ENCODE measurements around the gene BHLHA9.

Gene BHLHA9

DNA sequence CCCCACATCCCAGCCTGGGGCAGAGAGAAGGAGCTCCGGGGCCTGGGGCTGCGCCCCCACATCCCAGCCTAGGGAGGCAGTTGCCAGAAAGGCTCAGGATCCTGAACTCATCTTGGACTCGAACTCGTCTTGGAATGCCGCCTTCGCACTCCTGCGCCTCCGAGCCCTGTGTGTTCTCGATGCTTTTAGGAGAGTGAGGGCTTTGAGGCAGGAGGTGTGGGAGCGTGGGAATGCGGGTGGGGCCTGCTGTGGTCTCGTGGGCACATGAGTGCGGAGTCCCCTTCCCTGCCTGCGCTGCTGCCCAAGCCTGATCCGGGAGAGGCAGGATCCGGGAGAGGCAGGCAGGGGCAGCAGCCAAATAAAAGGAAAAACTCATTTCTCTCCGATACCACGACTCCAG lies 1.2 kb downstream of the BHLHA9 start:
- Histone ChIP-seq H3K79me1 (ENCODE audit: low read length) (peaks cover 9% of the 10 kb centered on the region), H3K9me3 (ENCODE audit: insufficient read depth, low read depth, low read length) (peaks cover 4% of the 10 kb centered on the region), H2BK5ac (ENCODE audit: low read depth, low read length, poor library complexity) (no peak overlapping the region), H3K4ac (ENCODE audit: low read depth, low read length) (no peak overlapping the region), H4K8ac (ENCODE audit: low read depth, low read length) (no peak overlapping the region), H4K12ac (ENCODE audit: low read depth, low read length) (no peak overlapping the region), H2AFZ (ENCODE audit: insufficient read depth, low read length, poor library complexity) (no peak overlapping the region), H3K79me2 (ENCODE audit: control insufficient read depth, insufficient read depth, low read length, poor library complexity) (peaks cover 2% of the 10 kb centered on the region), H3K9ac (ENCODE audit: low read length) (no peak overlapping the region), H2BK120ac (ENCODE audit: insufficient read depth, low read length, poor library complexity) (no peak overlapping the region), H3K27ac (ENCODE audit: low read depth, low read length) (no peak overlapping the region), H2BK12ac (ENCODE audit: low read length) (no peak overlapping the region), H3K14ac (ENCODE audit: low read length) (no peak overlapping the region), H3K4me1 (ENCODE audit: control insufficient read depth in 1 of 2, insufficient read depth in 2 of 2, low read length in 2 of 2) (peaks cover 0 to 3% of the 10 kb centered on the region in 2 experiments), H4K91ac (ENCODE audit: low read depth, low read length) (no peak overlapping the region), H2AK5ac (ENCODE audit: low read length) (no peak overlapping the region), H3K27me3 (ENCODE audit: insufficient read depth, low read length) (no peaks in the 10 kb centered on the region), H3K4me3 (ENCODE audit: low read depth, low read length) (no peak overlapping the region), H3K23ac (ENCODE audit: low read length) (no peak overlapping the region), H3K36me3 (ENCODE audit: control insufficient read depth in 1 of 2, insufficient read depth in 2 of 2, low read length in 2 of 2) (no peaks in the 10 kb centered on the region), H3K4me2 (ENCODE audit: low read length) (no peak overlapping the region), H3K18ac (ENCODE audit: low read length) (no peak overlapping the region)
- no CpG with 5 or more reads among the region's 18 CpGs for WGBS (ENCODE audit: extremely low coverage, insufficient coverage, insufficient read length)
- no peak for DNase-seq

DNA sequence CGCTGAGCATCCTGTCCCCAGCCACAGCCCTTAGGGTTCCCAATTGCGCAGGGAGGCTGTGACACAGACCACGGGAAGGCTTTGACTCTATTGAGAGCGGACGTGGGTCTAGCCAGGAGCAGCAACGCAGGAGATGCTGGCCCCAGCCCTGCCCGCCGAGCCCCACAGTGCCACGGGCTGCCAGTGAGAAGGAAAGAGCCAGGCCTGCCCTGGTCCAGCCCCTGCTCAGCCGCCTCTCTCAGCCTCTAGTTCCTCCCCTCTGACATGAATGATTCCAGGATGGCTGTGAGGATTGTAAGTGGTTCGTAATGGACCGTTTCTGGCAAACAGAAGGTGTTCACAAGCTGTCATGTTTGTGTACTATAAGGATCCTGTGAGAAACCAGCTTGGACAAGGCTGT lies 2.5 kb downstream of the BHLHA9 start:
- H3K27me3 ChIP-seq (ENCODE audit: insufficient read depth, low read length) = no peaks in the 10 kb centered on the region
- H3K79me2 ChIP-seq (ENCODE audit: control insufficient read depth, insufficient read depth, low read length, poor library complexity) = peaks cover 2% of the 10 kb centered on the region
- no CpG with 5 or more reads among the region's 12 CpGs for WGBS (ENCODE audit: extremely low coverage, insufficient coverage, insufficient read length)
- DNase-seq = no peak
- no peak overlapping the region for H2BK5ac ChIP-seq (ENCODE audit: low read depth, low read length, poor library complexity)
- H3K9me3 ChIP-seq (ENCODE audit: insufficient read depth, low read depth, low read length) = peaks cover 4% of the 10 kb centered on the region
- no peak overlapping the region for H3K4me2 ChIP-seq (ENCODE audit: low read length)
- no peak overlapping the region for H4K8ac ChIP-seq (ENCODE audit: low read depth, low read length)
- peaks cover 9% of the 10 kb centered on the region for H3K79me1 ChIP-seq (ENCODE audit: low read length)
- H3K36me3 ChIP-seq (ENCODE audit: control insufficient read depth in 1 of 2, insufficient read depth in 2 of 2, low read length in 2 of 2) = no peaks in the 10 kb centered on the region
- H3K4ac ChIP-seq (ENCODE audit: low read depth, low read length) = no peak overlapping the region
- no peak overlapping the region for H3K27ac ChIP-seq (ENCODE audit: low read depth, low read length)
- no peak overlapping the region for H3K14ac ChIP-seq (ENCODE audit: low read length)
- no peak overlapping the region for H4K91ac ChIP-seq (ENCODE audit: low read depth, low read length)
- H3K4me1 ChIP-seq (ENCODE audit: control insufficient read depth in 1 of 2, insufficient read depth in 2 of 2, low read length in 2 of 2) = no peaks in the 10 kb centered on the region
- no peak overlapping the region for H2AK5ac ChIP-seq (ENCODE audit: low read length)
- H2AFZ ChIP-seq (ENCODE audit: insufficient read depth, low read length, poor library complexity) = no peak overlapping the region
- no peak overlapping the region for H3K18ac ChIP-seq (ENCODE audit: low read length)
- H3K9ac ChIP-seq (ENCODE audit: low read length) = no peak overlapping the region
- H4K12ac ChIP-seq (ENCODE audit: low read depth, low read length) = no peak overlapping the region
- H2BK120ac ChIP-seq (ENCODE audit: insufficient read depth, low read length, poor library complexity) = no peak overlapping the region
- H3K4me3 ChIP-seq (ENCODE audit: low read depth, low read length) = no peak overlapping the region
- no peak overlapping the region for H2BK12ac ChIP-seq (ENCODE audit: low read length)
- H3K23ac ChIP-seq (ENCODE audit: low read length) = no peak overlapping the region

DNA sequence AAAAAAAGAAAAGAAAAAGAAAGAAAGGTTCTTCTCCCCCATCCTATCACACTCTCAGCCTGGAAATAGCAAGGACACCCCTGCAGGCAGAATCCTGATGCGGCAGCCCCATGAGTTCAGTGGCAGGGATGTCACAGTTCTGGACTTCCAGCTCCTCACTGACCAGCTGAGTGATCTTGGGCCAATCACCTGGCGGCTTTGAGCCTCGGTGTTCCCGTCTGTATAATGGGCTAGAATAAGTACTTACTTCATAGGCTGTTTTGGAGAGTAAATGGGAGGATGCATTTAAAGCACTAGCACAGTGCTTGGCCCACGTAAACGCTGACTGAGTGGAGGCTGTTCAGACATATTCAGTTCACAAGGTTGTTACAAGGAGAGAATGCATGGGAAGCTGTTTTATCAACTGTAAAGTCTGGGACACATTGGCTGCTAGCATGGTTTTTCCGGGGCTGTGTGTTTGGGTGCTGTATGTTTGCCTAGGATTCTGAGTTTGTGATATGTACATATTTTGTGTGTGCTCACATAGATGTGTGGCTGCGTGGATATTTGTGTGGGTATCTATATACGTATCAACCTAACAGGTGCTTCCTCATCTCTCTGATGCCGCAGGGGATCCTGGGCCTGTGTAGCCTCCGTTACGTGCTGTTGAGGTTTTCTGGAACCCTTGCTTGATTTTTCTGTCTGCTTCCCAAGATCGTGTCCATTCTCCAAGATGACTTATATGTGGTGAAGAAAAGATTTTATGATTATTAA lies 3.4 kb downstream of the BHLHA9 start:
- H3K4me3 ChIP-seq (ENCODE audit: low read depth, low read length) = no peak overlapping the region
- H3K18ac ChIP-seq (ENCODE audit: low read length) = no peak overlapping the region
- DNase-seq = no peak
- H2AK5ac ChIP-seq (ENCODE audit: low read length) = no peak overlapping the region
- no peak overlapping the region for H3K9ac ChIP-seq (ENCODE audit: low read length)
- H4K12ac ChIP-seq (ENCODE audit: low read depth, low read length) = no peak overlapping the region
- H3K4me1 ChIP-seq (ENCODE audit: control insufficient read depth in 1 of 2, insufficient read depth in 2 of 2, low read length in 2 of 2) = no peaks in the 10 kb centered on the region
- H2BK12ac ChIP-seq (ENCODE audit: low read length) = no peak overlapping the region
- peaks cover under 1% of the 10 kb centered on the region for H3K79me1 ChIP-seq (ENCODE audit: low read length)
- H3K4ac ChIP-seq (ENCODE audit: low read depth, low read length) = no peak overlapping the region
- H4K8ac ChIP-seq (ENCODE audit: low read depth, low read length) = no peak overlapping the region
- H4K91ac ChIP-seq (ENCODE audit: low read depth, low read length) = no peak overlapping the region
- no CpG with 5 or more reads among the region's 13 CpGs for WGBS (ENCODE audit: extremely low coverage, insufficient coverage, insufficient read length)
- H3K14ac ChIP-seq (ENCODE audit: low read length) = no peak overlapping the region
- no peak overlapping the region for H2AFZ ChIP-seq (ENCODE audit: insufficient read depth, low read length, poor library complexity)
- no peaks in the 10 kb centered on the region for H3K27me3 ChIP-seq (ENCODE audit: insufficient read depth, low read length)
- H2BK120ac ChIP-seq (ENCODE audit: insufficient read depth, low read length, poor library complexity) = no peak overlapping the region
- H2BK5ac ChIP-seq (ENCODE audit: low read depth, low read length, poor library complexity) = no peak overlapping the region
- H3K4me2 ChIP-seq (ENCODE audit: low read length) = no peak overlapping the region
- H3K23ac ChIP-seq (ENCODE audit: low read length) = no peak overlapping the region
- no peaks in the 10 kb centered on the region for H3K36me3 ChIP-seq (ENCODE audit: control insufficient read depth in 1 of 2, insufficient read depth in 2 of 2, low read length in 2 of 2)
- peaks cover 4% of the 10 kb centered on the region for H3K9me3 ChIP-seq (ENCODE audit: insufficient read depth, low read depth, low read length)
- no peaks in the 10 kb centered on the region for H3K79me2 ChIP-seq (ENCODE audit: control insufficient read depth, insufficient read depth, low read length, poor library complexity)
- no peak overlapping the region for H3K27ac ChIP-seq (ENCODE audit: low read depth, low read length)

DNA sequence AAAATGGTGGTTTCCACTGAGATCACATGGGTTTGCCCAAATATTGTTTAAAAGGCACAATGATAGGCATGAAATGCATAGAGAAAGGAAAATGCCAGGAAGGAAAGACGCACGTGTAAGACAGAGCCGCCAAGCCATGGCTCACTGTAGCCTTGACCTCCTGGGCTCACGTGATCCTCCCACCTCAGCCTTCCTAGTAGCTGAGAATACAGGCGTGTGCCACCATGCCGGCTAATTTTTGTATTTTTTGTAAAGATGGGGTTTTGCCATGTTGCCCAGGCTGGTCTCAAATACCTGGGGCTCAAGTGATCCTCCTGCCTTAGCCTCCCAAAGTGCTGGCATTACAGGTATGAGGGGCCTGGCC lies 4.0 kb downstream of the BHLHA9 start:
- Histone ChIP-seq H3K79me2 (ENCODE audit: control insufficient read depth, insufficient read depth, low read length, poor library complexity) (no peaks in the 10 kb centered on the region), H4K8ac (ENCODE audit: low read depth, low read length) (no peak overlapping the region), H2AFZ (ENCODE audit: insufficient read depth, low read length, poor library complexity) (no peak overlapping the region), H3K9ac (ENCODE audit: low read length) (no peak overlapping the region), H3K18ac (ENCODE audit: low read length) (no peak overlapping the region), H3K23ac (ENCODE audit: low read length) (no peak overlapping the region), H3K4me1 (ENCODE audit: control insufficient read depth in 1 of 2, insufficient read depth in 2 of 2, low read length in 2 of 2) (no peaks in the 10 kb centered on the region), H3K79me1 (ENCODE audit: low read length) (no peaks in the 10 kb centered on the region), H3K36me3 (ENCODE audit: control insufficient read depth in 1 of 2, insufficient read depth in 2 of 2, low read length in 2 of 2) (no peaks in the 10 kb centered on the region), H2AK5ac (ENCODE audit: low read length) (no peak overlapping the region), H3K4me3 (ENCODE audit: low read depth, low read length) (no peak overlapping the region), H2BK12ac (ENCODE audit: low read length) (no peak overlapping the region), H4K91ac (ENCODE audit: low read depth, low read length) (no peak overlapping the region), H2BK5ac (ENCODE audit: low read depth, low read length, poor library complexity) (no peak overlapping the region), H3K14ac (ENCODE audit: low read length) (no peak overlapping the region), H3K27ac (ENCODE audit: low read depth, low read length) (no peak overlapping the region), H4K12ac (ENCODE audit: low read depth, low read length) (no peak overlapping the region), H3K4ac (ENCODE audit: low read depth, low read length) (no peak overlapping the region), H3K27me3 (ENCODE audit: insufficient read depth, low read length) (no peaks in the 10 kb centered on the region), H3K9me3 (ENCODE audit: insufficient read depth, low read depth, low read length) (peaks cover 4% of the 10 kb centered on the region), H3K4me2 (ENCODE audit: low read length) (no peak overlapping the region), H2BK120ac (ENCODE audit: insufficient read depth, low read length, poor library complexity) (no peak overlapping the region)
- no CpG with 5 or more reads among the region's 6 CpGs for whole genome bisulfite sequencing (ENCODE audit: extremely low coverage, insufficient coverage, insufficient read length)
- DNase-seq = no peak

Data from trophoblast cell (in vitro differentiated cells and primary cell).